Measurements from ENCODE around the gene SCGB1D1. TPM values are rescaled to one million over a fixed set of nuclear protein-coding genes. Genes with fewer than 3 reads are reported as not detected.

SCGB1D1 gene
- not detected in 5 replicates for total RNA-seq (2022; extraction: Qiagen RNA extraction)

DNA sequence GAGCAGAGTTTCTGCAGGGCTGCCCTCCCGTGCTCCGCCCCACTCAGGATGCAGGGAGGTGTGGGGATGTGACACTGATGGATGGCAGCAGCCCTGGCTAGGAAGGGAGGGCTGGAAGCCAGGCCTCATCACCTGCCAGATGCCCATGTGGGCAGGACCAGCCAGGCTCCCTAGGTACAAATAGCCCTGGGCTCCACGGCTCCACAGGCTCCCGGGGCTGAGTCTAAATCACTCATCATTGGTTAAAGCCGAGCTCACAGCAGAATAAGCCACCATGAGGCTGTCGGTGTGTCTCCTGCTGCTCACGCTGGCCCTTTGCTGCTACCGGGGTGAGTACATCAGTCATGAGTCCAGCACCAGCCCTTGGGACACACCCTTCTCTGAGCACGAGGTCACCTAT lies at the start of gene SCGB1D1:
Gene SCGB1D1 (plus strand): TSS at position 206 of the 400 bp plus-strand sequence. CDS start 69 bp downstream, at position 275.

DNA sequence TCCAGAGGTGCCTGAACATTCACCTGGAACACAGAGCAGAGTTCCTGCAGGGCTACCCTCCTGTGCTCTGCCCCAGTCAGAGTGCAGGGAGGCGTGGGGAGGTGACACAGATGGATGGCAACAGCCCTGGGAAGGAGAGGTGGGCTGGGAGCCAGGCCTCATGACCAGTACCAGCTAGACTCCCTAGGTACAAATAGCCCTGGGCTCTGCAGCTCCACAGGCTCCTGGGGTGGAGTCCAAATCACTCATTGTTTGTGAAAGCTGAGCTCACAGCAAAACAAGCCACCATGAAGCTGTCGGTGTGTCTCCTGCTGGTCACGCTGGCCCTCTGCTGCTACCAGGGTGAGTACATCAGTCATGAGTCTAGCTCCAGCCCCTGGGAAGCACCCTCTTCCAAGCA lies 52.0 kb downstream of the SCGB1D1 start, which contains the start of gene SCGB1D2:
Gene SCGB1D2 (plus strand): TSS at position 219 of the 400 bp plus-strand sequence. CDS start 69 bp downstream, at position 288.

Other genes with a start within 250 kb of the SCGB1D1 start
- 1.5 to 2.5 TPM (median 2.0 TPM) in 5 replicates for gene BEST1, start 239.9 kb upstream of the SCGB1D1 start, total RNA-seq (2022; extraction: Qiagen RNA extraction)
- gene FTH1, start 222.6 kb upstream of the SCGB1D1 start, total RNA-seq (2022; extraction: Qiagen RNA extraction): 11,319 to 19,435 TPM (median 16,549 TPM) in 5 replicates
- gene INCENP, start 66.2 kb upstream of the SCGB1D1 start, total RNA-seq (2022; extraction: Qiagen RNA extraction): 47.3 to 59.1 TPM (median 54.2 TPM) in 5 replicates
- gene SCGB2A1, start 18.5 kb downstream of the SCGB1D1 start, total RNA-seq (2022; extraction: Qiagen RNA extraction): not detected in 5 replicates
- 0.30 TPM in 1 of 5 replicates, not detected in the others for gene SCGB1D2, start 52.0 kb downstream of the SCGB1D1 start, total RNA-seq (2022; extraction: Qiagen RNA extraction)
- gene SCGB2A2, start 79.9 kb downstream of the SCGB1D1 start, total RNA-seq (2022; extraction: Qiagen RNA extraction): not detected in 5 replicates
- not detected in 5 replicates for gene SCGB1D4, start 108.9 kb downstream of the SCGB1D1 start, total RNA-seq (2022; extraction: Qiagen RNA extraction)
- gene ASRGL1, start 147.2 kb downstream of the SCGB1D1 start, total RNA-seq (2022; extraction: Qiagen RNA extraction): 10.1 to 13.9 TPM (median 13.0 TPM) in 5 replicates
- 0.23 to 0.45 TPM in 2 of 5 replicates, not detected in the others for gene SCGB1A1, start 228.8 kb downstream of the SCGB1D1 start, total RNA-seq (2022; extraction: Qiagen RNA extraction)

Data from A549 treated with CORT108297 at 1 μM for 4 hours (cell line).